Testis (tissue), 2 donors: ENCODE measurements around the gene DZIP1L.

Source experiments
- CTCF ChIP-seq, 3 experiments: fragments of 450-650 bp in 2 of 3; fragments of 200-600 bp in 1 of 3; sonication (generic) in 1 of 3; IDR thresholded peaks; one replicate each; pipeline ENCODE4 v1.5.1; 2016 to 2019; ENCODE audit warnings: antibody characterized with exemption in 3 of 3, mild to moderate bottlenecking in 2 of 3, moderate library complexity in 1 of 3
- POLR2A ChIP-seq: fragments of 450-650 bp; IDR thresholded peaks from one replicate; pipeline ENCODE4 v1.6.1; 2017; ENCODE audit warnings: antibody characterized with exemption, mild to moderate bottlenecking, moderate library complexity

GRCh38 chr3:138036572-138036971 lies 78.8 kb downstream of the DZIP1L start:
- TF ChIP-seq CTCF (IDR thresholded peaks at IDR 0.05) = no peak
- TF ChIP-seq POLR2A = no peak
